Measurements from ENCODE around the gene INHA.

- TF ChIP-seq REST (IDR thresholded peaks at IDR 0.05; ENCODE audit: low read depth) (no peak), TEAD4 (IDR thresholded peaks at IDR 0.05) (no peak), YY1 (IDR thresholded peaks at IDR 0.05; ENCODE audit: low read depth) (no peak), RAD21 (IDR thresholded peaks at IDR 0.05; ENCODE audit: low read depth) (no peak), CREB1 (IDR thresholded peaks at IDR 0.05; ENCODE audit: low read depth) (no peak), MAX (IDR thresholded peaks at IDR 0.05) (no peak), FOXM1 (IDR thresholded peaks at IDR 0.05; ENCODE audit: borderline replicate concordance, low read depth) (no peak), EP300 (IDR thresholded peaks at IDR 0.05; ENCODE audit: borderline replicate concordance) (no peak)
Measured at GRCh38 chr2:219563271-219563928, 8.7 kb upstream of the INHA start.

All from Ishikawa (cell line).